ENCODE results near the gene KARS1.
A peak's percentile ranks its signal among the peaks of the same experiment; 100 is the strongest.

DNA sequence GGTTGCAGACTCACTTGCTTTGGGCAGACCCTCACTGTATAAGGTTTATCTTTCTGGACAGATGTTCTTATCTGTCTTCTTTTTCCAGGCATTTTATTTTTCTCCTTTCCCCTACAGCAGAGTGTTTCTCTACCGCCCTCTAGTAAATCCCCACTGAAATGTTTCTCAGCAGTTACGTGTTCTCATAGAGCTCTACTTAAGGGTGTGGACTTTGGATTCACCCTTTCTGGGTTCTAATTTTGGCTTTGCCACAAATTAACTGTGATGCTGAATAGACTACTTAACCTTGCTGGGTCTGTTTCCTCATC is 26.3 kb downstream of the KARS1 start:
- TF ChIP-seq, protein P1, sequence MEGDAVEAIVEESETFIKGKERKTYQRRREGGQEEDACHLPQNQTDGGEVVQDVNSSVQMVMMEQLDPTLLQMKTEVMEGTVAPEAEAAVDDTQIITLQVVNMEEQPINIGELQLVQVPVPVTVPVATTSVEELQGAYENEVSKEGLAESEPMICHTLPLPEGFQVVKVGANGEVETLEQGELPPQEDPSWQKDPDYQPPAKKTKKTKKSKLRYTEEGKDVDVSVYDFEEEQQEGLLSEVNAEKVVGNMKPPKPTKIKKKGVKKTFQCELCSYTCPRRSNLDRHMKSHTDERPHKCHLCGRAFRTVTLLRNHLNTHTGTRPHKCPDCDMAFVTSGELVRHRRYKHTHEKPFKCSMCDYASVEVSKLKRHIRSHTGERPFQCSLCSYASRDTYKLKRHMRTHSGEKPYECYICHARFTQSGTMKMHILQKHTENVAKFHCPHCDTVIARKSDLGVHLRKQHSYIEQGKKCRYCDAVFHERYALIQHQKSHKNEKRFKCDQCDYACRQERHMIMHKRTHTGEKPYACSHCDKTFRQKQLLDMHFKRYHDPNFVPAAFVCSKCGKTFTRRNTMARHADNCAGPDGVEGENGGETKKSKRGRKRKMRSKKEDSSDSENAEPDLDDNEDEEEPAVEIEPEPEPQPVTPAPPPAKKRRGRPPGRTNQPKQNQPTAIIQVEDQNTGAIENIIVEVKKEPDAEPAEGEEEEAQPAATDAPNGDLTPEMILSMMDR (IDR thresholded peaks at IDR 0.05; ENCODE audit: poor library complexity, severe bottlenecking): peak; percentile 67
- TF ChIP-seq MXI1 (conservative IDR thresholded peaks at IDR 0.05; ENCODE audit: poor library complexity, severe bottlenecking) (no peak), SMC3 (conservative IDR thresholded peaks at IDR 0.05; ENCODE audit: poor library complexity) (peak; percentile 59), POLR2AphosphoS5 (IDR thresholded peaks at IDR 0.05) (no peak), RAD21 (conservative IDR thresholded peaks at IDR 0.05) (peak; percentile 54), EP300 (conservative IDR thresholded peaks at IDR 0.05; ENCODE audit: poor library complexity, severe bottlenecking) (no peak), EZH2 (IDR thresholded peaks at IDR 0.05; ENCODE audit: borderline replicate concordance, insufficient read depth, low read length, poor library complexity, severe bottlenecking) (no peak)
- TF ChIP-seq, protein P2, sequence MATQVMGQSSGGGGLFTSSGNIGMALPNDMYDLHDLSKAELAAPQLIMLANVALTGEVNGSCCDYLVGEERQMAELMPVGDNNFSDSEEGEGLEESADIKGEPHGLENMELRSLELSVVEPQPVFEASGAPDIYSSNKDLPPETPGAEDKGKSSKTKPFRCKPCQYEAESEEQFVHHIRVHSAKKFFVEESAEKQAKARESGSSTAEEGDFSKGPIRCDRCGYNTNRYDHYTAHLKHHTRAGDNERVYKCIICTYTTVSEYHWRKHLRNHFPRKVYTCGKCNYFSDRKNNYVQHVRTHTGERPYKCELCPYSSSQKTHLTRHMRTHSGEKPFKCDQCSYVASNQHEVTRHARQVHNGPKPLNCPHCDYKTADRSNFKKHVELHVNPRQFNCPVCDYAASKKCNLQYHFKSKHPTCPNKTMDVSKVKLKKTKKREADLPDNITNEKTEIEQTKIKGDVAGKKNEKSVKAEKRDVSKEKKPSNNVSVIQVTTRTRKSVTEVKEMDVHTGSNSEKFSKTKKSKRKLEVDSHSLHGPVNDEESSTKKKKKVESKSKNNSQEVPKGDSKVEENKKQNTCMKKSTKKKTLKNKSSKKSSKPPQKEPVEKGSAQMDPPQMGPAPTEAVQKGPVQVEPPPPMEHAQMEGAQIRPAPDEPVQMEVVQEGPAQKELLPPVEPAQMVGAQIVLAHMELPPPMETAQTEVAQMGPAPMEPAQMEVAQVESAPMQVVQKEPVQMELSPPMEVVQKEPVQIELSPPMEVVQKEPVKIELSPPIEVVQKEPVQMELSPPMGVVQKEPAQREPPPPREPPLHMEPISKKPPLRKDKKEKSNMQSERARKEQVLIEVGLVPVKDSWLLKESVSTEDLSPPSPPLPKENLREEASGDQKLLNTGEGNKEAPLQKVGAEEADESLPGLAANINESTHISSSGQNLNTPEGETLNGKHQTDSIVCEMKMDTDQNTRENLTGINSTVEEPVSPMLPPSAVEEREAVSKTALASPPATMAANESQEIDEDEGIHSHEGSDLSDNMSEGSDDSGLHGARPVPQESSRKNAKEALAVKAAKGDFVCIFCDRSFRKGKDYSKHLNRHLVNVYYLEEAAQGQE (IDR thresholded peaks at IDR 0.05; ENCODE audit: borderline replicate concordance): no peak
